Caco-2 (cell line): ENCODE measurements around the gene MGMT. TPM values are rescaled to one million over a fixed set of nuclear protein-coding genes. Genes with fewer than 3 reads are reported as not detected.

Source experiments
- BruUV-seq: library from RNA; stranded (reverse); fragments of 400-500 nt; replicated peaks from 2 replicates; lab custom pipeline; 2021; lab: Mats Ljungman, UMichigan
- CTCF ChIA-PET: fragments of 300-600 bp; sonication (Branson Sonifier 250); formaldehyde crosslinking; loops from one replicate; lab custom pipeline; 2022; ENCODE audit warnings: antibody characterized with exemption; lab: Charles Lee
- POLR2A ChIA-PET: fragments of 300-600 bp; sonication (Branson Sonifier 250); formaldehyde crosslinking; loops from one replicate; lab custom pipeline; 2022; ENCODE audit warnings: antibody characterized with exemption; lab: Charles Lee
- DNase-seq, 2 experiments: peaks; one replicate each; pipeline versions ENCODE4 v3.0.0 to v3.0.0-alpha.2; 2020 to 2022
- H3K27me3 ChIP-seq: replicated peaks from 2 replicates; pipeline ENCODE4 v1.6.0; 2011; ENCODE audit warnings: low read length; ENCODE audit not compliant: control insufficient read depth, insufficient read depth
- H3K36me3 ChIP-seq: 2 replicates; pipeline ENCODE4 v1.5.1; 2011; ENCODE audit warnings: low read length; ENCODE audit not compliant: control insufficient read depth, insufficient read depth
- H3K4me1 ChIP-seq: fragments of 250-450 bp; sonication (Bioruptor Pico); 2 replicates; pipeline ENCODE4 v1.5.1; 2020; ENCODE audit warnings: mild to moderate bottlenecking
- H3K4me3 ChIP-seq: 2 replicates; pipeline ENCODE4 v1.5.1; 2011; ENCODE audit warnings: low read depth, mild to moderate bottlenecking, control low read depth, low read length
- H3K9me3 ChIP-seq: fragments of 250-450 bp; sonication (Bioruptor Pico); 2 replicates; pipeline ENCODE4 v1.5.1; 2020; ENCODE audit warnings: mild to moderate bottlenecking, moderate library complexity
- H3K27ac Mint-ChIP-seq: one replicate; pipeline ENCODE4 v1.8.0; 2022; ENCODE audit warnings: mixed read lengths; ENCODE audit not compliant: unreplicated experiment
- H3K27me3 Mint-ChIP-seq: one replicate; pipeline ENCODE4 v1.8.0; 2022; ENCODE audit warnings: mixed read lengths; ENCODE audit not compliant: insufficient read depth, unreplicated experiment
- H3K36me3 Mint-ChIP-seq: one replicate; pipeline ENCODE4 v1.8.0; 2022; ENCODE audit warnings: mild to moderate bottlenecking, mixed read lengths; ENCODE audit not compliant: insufficient read depth, unreplicated experiment
- H3K4me1 Mint-ChIP-seq: one replicate; pipeline ENCODE4 v1.8.0; 2022; ENCODE audit warnings: low read depth, mixed read lengths; ENCODE audit not compliant: unreplicated experiment
- H3K4me3 Mint-ChIP-seq: one replicate; pipeline ENCODE4 v1.8.0; 2022; ENCODE audit warnings: mild to moderate bottlenecking, moderate library complexity, mixed read lengths; ENCODE audit not compliant: unreplicated experiment
- H3K9me3 Mint-ChIP-seq: one replicate; pipeline ENCODE4 v1.8.0; 2022; ENCODE audit warnings: mixed read lengths; ENCODE audit not compliant: unreplicated experiment
- CTCF ChIP-seq, 2 experiments: fragments of 200-600 bp in 1 of 2; IDR thresholded peaks; 1 replicate in 1 of 2; 2 replicates in 1 of 2; pipeline versions ENCODE4 v1.5.1 to v1.8.0; 2011 to 2022; ENCODE audit warnings: antibody characterized with exemption in 1 of 2, control low read depth in 1 of 2, inconsistent platforms in 1 of 2, low read depth in 1 of 2, low read length in 1 of 2, mild to moderate bottlenecking in 1 of 2, moderate library complexity in 1 of 2; ENCODE audit not compliant: insufficient read depth in 1 of 2, severe bottlenecking in 1 of 2, unreplicated experiment in 1 of 2
- intact Hi-C: fragments of 100-400 bp; cut with micrococcal nuclease; formaldehyde crosslinking; loops from one replicate; pipeline ENCODE4 v1.10.0; 2022; ENCODE audit not compliant: unreplicated experiment
- total RNA-seq: library from RNA; stranded (reverse); gene quantifications from 2 replicates; pipeline ENCODE4 v1.2.3, GENCODE V29; 2022

The MGMT gene
- total RNA-seq, 1 experiment from 2014 or later = 57.0 TPM

GRCh38 chr10:129808092-129808983 is 341.3 kb downstream of the MGMT start:
- peaks cover 6% of the 10 kb centered on the region for H3K27me3 Mint-ChIP-seq
- H3K27ac Mint-ChIP-seq = no peak overlapping the region
- ChIA-PET CTCF (no interaction called here), POLR2A (no interaction called here)
- no TSS peak for BruUV-seq
- H3K27me3 ChIP-seq = no peaks in the 10 kb centered on the region; the same call in 1 of the 2 replicates
- TF ChIP-seq CTCF (IDR thresholded peaks at IDR 0.05; ENCODE audit: insufficient read depth in 1 of 2, low read depth in 1 of 2, low read length in 1 of 2, severe bottlenecking in 1 of 2, unreplicated experiment in 1 of 2) = no peak
- no peaks in the 10 kb centered on the region for H3K36me3 ChIP-seq
- H3K9me3 ChIP-seq = peaks cover 5% of the 10 kb centered on the region; the same call in 1 of the 2 replicates
- H3K36me3 Mint-ChIP-seq = no peaks in the 10 kb centered on the region
- intact Hi-C loops = no loop called here
- no peaks in the 10 kb centered on the region for H3K4me1 Mint-ChIP-seq
- no peak overlapping the region for H3K4me3 ChIP-seq
- DNase-seq = no peak
- no peak overlapping the region for H3K4me3 Mint-ChIP-seq
- H3K9me3 Mint-ChIP-seq = peaks cover 25% of the 10 kb centered on the region
- no peaks in the 10 kb centered on the region for H3K4me1 ChIP-seq

GRCh38 chr10:129809431-129809830 is 342.4 kb downstream of the MGMT start:
- H3K9me3 ChIP-seq = peaks cover 5% of the 10 kb centered on the region; the same call in 1 of the 2 replicates
- intact Hi-C loops = no loop called here
- H3K27me3 ChIP-seq = no peaks in the 10 kb centered on the region; the same call in 1 of the 2 replicates
- Mint-ChIP-seq H3K36me3 (no peaks in the 10 kb centered on the region), H3K9me3 (peaks cover 14% of the 10 kb centered on the region), H3K4me3 (no peak overlapping the region), H3K27me3 (peaks cover 6% of the 10 kb centered on the region), H3K27ac (no peak overlapping the region), H3K4me1 (no peaks in the 10 kb centered on the region)
- no peak for DNase-seq
- H3K4me3 ChIP-seq = no peak overlapping the region
- no TSS peak for BruUV-seq
- no peaks in the 10 kb centered on the region for H3K36me3 ChIP-seq
- ChIA-PET CTCF (no interaction called here), POLR2A (no interaction called here)
- H3K4me1 ChIP-seq = no peaks in the 10 kb centered on the region
- TF ChIP-seq CTCF (IDR thresholded peaks at IDR 0.05; ENCODE audit: insufficient read depth in 1 of 2, low read depth in 1 of 2, low read length in 1 of 2, severe bottlenecking in 1 of 2, unreplicated experiment in 1 of 2) = no peak

GRCh38 chr10:129809841-129810240 is 342.8 kb downstream of the MGMT start:
- Mint-ChIP-seq H3K36me3 (no peaks in the 10 kb centered on the region), H3K27me3 (peaks cover 6% of the 10 kb centered on the region), H3K4me1 (no peaks in the 10 kb centered on the region), H3K27ac (no peak overlapping the region), H3K9me3 (peaks cover 10% of the 10 kb centered on the region), H3K4me3 (no peak overlapping the region)
- TF ChIP-seq CTCF (IDR thresholded peaks at IDR 0.05; ENCODE audit: insufficient read depth in 1 of 2, low read depth in 1 of 2, low read length in 1 of 2, severe bottlenecking in 1 of 2, unreplicated experiment in 1 of 2) = no peak
- Histone ChIP-seq H3K36me3 (no peaks in the 10 kb centered on the region), H3K27me3 (no peaks in the 10 kb centered on the region; the same call in 1 of the 2 replicates), H3K4me1 (no peaks in the 10 kb centered on the region), H3K9me3 (peaks cover 5% of the 10 kb centered on the region; the same call in 1 of the 2 replicates), H3K4me3 (no peak overlapping the region)
- CTCF ChIA-PET = no interaction called here
- intact Hi-C loops = no loop called here
- no peak for DNase-seq
- POLR2A ChIA-PET = no interaction called here
- BruUV-seq = no TSS peak
